Mesenchymal stem cell (in vitro differentiated cells and primary cell): Measurements from ENCODE around the gene KRTAP6-2.

Experiments used
- DNase-seq: peaks from one replicate; pipeline ENCODE4 v3.0.0-alpha.2; 2013
- H2AFZ ChIP-seq: one replicate; pipeline ENCODE4 v1.6.1; 2013; ENCODE audit warnings: low read depth, mild to moderate bottlenecking, control low read depth, inconsistent platforms, low read length, moderate library complexity
- H2AK5ac ChIP-seq: 2 replicates; pipeline ENCODE4 v1.6.1; 2013; ENCODE audit warnings: low read length, moderate library complexity, mild to moderate bottlenecking, inconsistent platforms; ENCODE audit not compliant: severe bottlenecking
- H2BK120ac ChIP-seq: one replicate; pipeline ENCODE4 v1.6.1; 2013; ENCODE audit warnings: low read depth, mild to moderate bottlenecking, inconsistent platforms, low read length, moderate library complexity
- H2BK12ac ChIP-seq, 2 experiments: one replicate each; pipeline ENCODE4 v1.6.1; 2013; ENCODE audit warnings: inconsistent platforms in 2 of 2, low read length in 2 of 2, mild to moderate bottlenecking in 2 of 2, moderate library complexity in 2 of 2, control low read depth in 1 of 2
- H2BK15ac ChIP-seq: one replicate; pipeline ENCODE4 v1.6.1; 2013; ENCODE audit warnings: mild to moderate bottlenecking, low read depth, inconsistent platforms; ENCODE audit not compliant: poor library complexity, severe bottlenecking
- H2BK5ac ChIP-seq: 2 replicates; pipeline ENCODE4 v1.6.1; 2013; ENCODE audit warnings: low read depth, mild to moderate bottlenecking, low read length, control low read depth, inconsistent platforms; ENCODE audit not compliant: poor library complexity, severe bottlenecking
- H3K14ac ChIP-seq, 2 experiments: one replicate each; pipeline ENCODE4 v1.6.1; 2013; ENCODE audit warnings: inconsistent platforms in 2 of 2, low read length in 2 of 2, control low read depth in 1 of 2, mild to moderate bottlenecking in 1 of 2, moderate library complexity in 1 of 2
- H3K18ac ChIP-seq, 2 experiments: one replicate each; pipeline ENCODE4 v1.6.1; 2013; ENCODE audit warnings: inconsistent platforms in 2 of 2, low read length in 2 of 2, control low read depth in 1 of 2, low read depth in 1 of 2, mild to moderate bottlenecking in 1 of 2
- H3K23ac ChIP-seq, 2 experiments: one replicate each; pipeline ENCODE4 v1.6.1; 2013; ENCODE audit warnings: inconsistent platforms in 2 of 2, low read length in 2 of 2, mild to moderate bottlenecking in 2 of 2, moderate library complexity in 2 of 2, control low read depth in 1 of 2
- H3K27ac ChIP-seq: 2 replicates; pipeline ENCODE4 v1.5.1; 2013; ENCODE audit warnings: mild to moderate bottlenecking, moderate library complexity, low read length, control low read depth, inconsistent platforms; ENCODE audit not compliant: poor library complexity, severe bottlenecking
- H3K27me3 ChIP-seq, 2 experiments: 2 replicates each; pipeline versions ENCODE4 v1.6.1 to v1.7.0; 2013; ENCODE audit warnings: low read length in 2 of 2, mild to moderate bottlenecking in 2 of 2, moderate library complexity in 2 of 2, control low read depth in 1 of 2, inconsistent platforms in 1 of 2; ENCODE audit not compliant: control insufficient read depth in 1 of 2, insufficient read depth in 1 of 2
- H3K36me3 ChIP-seq, 2 experiments: 2 replicates each; pipeline versions ENCODE4 v1.6.1 to v1.7.0; 2013; ENCODE audit warnings: low read length in 2 of 2, control low read depth in 1 of 2, inconsistent platforms in 1 of 2, low read depth in 1 of 2, mild to moderate bottlenecking in 1 of 2; ENCODE audit not compliant: insufficient read depth in 2 of 2, control insufficient read depth in 1 of 2
- H3K4ac ChIP-seq, 2 experiments: one replicate each; pipeline ENCODE4 v1.6.1; 2013; ENCODE audit warnings: inconsistent platforms in 2 of 2, low read length in 2 of 2, mild to moderate bottlenecking in 2 of 2, moderate library complexity in 2 of 2, control low read depth in 1 of 2, low read depth in 1 of 2
- H3K4me1 ChIP-seq: 2 replicates; pipeline ENCODE4 v1.6.1; 2013; ENCODE audit warnings: low read depth, low read length, control low read depth; ENCODE audit not compliant: control insufficient read depth, insufficient read depth
- H3K4me2 ChIP-seq: 2 replicates; pipeline ENCODE4 v1.6.1; 2013; ENCODE audit warnings: low read length, mild to moderate bottlenecking, inconsistent platforms; ENCODE audit not compliant: poor library complexity, severe bottlenecking
- H3K4me3 ChIP-seq, 2 experiments: 2 replicates each; pipeline versions ENCODE4 v1.5.1 to v1.7.0; 2013; ENCODE audit warnings: low read length in 2 of 2, mild to moderate bottlenecking in 2 of 2, control low read depth in 1 of 2, low read depth in 1 of 2; ENCODE audit not compliant: insufficient read depth in 1 of 2
- H3K79me1 ChIP-seq: replicated peaks from 2 replicates; pipeline ENCODE4 v1.6.1; 2013; ENCODE audit warnings: mild to moderate bottlenecking, control low read depth, low read length, inconsistent platforms; ENCODE audit not compliant: poor library complexity, severe bottlenecking
- H3K9ac ChIP-seq: 2 replicates; pipeline ENCODE4 v1.7.0; 2013; ENCODE audit warnings: mild to moderate bottlenecking, low read length, moderate library complexity
- H3K9me3 ChIP-seq: 2 replicates; pipeline ENCODE4 v1.7.0; 2013; ENCODE audit warnings: mild to moderate bottlenecking, low read length; ENCODE audit not compliant: control insufficient read depth
- H4K8ac ChIP-seq: one replicate; pipeline ENCODE4 v1.6.1; 2013; ENCODE audit warnings: inconsistent platforms, mild to moderate bottlenecking, low read length, moderate library complexity
- H4K91ac ChIP-seq: one replicate; pipeline ENCODE4 v1.6.1; 2013; ENCODE audit warnings: mild to moderate bottlenecking, low read length, inconsistent platforms
- WGBS: methylation state at CpG from one replicate; pipeline ENCODE4 v1.1.7; 2013; ENCODE audit warnings: mixed read lengths; 5-methylcytosine and 5-hydroxymethylcytosine counted together

Gene KRTAP6-2

GRCh38 chr21:30600787-30601186 lies 2.1 kb upstream of the KRTAP6-2 start, which contains the start of gene KRTAP22-1:
TSS of gene KRTAP22-1 (plus strand) at chr21:30601087.
- no CpG with 5 or more reads among the region's 1 CpG for WGBS
- no peaks in the 10 kb centered on the region for H3K36me3 ChIP-seq
- H3K18ac ChIP-seq: no peak within 1 kb of the TSS
- H3K9me3 ChIP-seq: peaks cover 5% of the 10 kb centered on the region
- no peak within 1 kb of the TSS for H3K9ac ChIP-seq
- H3K14ac ChIP-seq: no peak within 1 kb of the TSS
- H3K27me3 ChIP-seq: no peaks in the 10 kb centered on the region
- no peak within 1 kb of the TSS for H2AFZ ChIP-seq
- no peak within 1 kb of the TSS for H2BK15ac ChIP-seq
- H2AK5ac ChIP-seq: no peak within 1 kb of the TSS
- no peak within 1 kb of the TSS for H3K27ac ChIP-seq
- H3K23ac ChIP-seq: no peak within 1 kb of the TSS
- H3K4me2 ChIP-seq: no peak within 1 kb of the TSS
- no peak within 1 kb of the TSS for H2BK5ac ChIP-seq
- no peak for DNase-seq
- no peak within 1 kb of the TSS for H3K4me3 ChIP-seq
- H4K8ac ChIP-seq: no peak within 1 kb of the TSS
- no peak within 1 kb of the TSS for H4K91ac ChIP-seq
- H3K4me1 ChIP-seq: no peaks in the 10 kb centered on the region
- no peak within 1 kb of the TSS for H2BK12ac ChIP-seq
- H3K4ac ChIP-seq: no peak within 1 kb of the TSS
- H2BK120ac ChIP-seq: no peak within 1 kb of the TSS
- H3K79me1 ChIP-seq: no peaks in the 10 kb centered on the region

- Histone ChIP-seq H2AK5ac (no peak within 1 kb of the TSS), H4K8ac (no peak within 1 kb of the TSS), H3K14ac (no peak within 1 kb of the TSS), H3K18ac (no peak within 1 kb of the TSS), H4K91ac (no peak within 1 kb of the TSS), H3K27ac (no peak within 1 kb of the TSS), H2AFZ (no peak within 1 kb of the TSS), H3K23ac (no peak within 1 kb of the TSS), H3K9ac (no peak within 1 kb of the TSS), H2BK12ac (no peak within 1 kb of the TSS), H2BK120ac (no peak within 1 kb of the TSS), H2BK15ac (no peak within 1 kb of the TSS), H3K27me3 (no peaks in the 10 kb centered on the region), H3K79me1 (no peaks in the 10 kb centered on the region), H3K4me1 (no peaks in the 10 kb centered on the region), H3K9me3 (no peaks in the 10 kb centered on the region), H3K4me2 (no peak within 1 kb of the TSS), H3K4me3 (no peak within 1 kb of the TSS), H2BK5ac (no peak within 1 kb of the TSS), H3K4ac (no peak within 1 kb of the TSS), H3K36me3 (no peaks in the 10 kb centered on the region)
- no peak for DNase-seq
- 85% methylated on average over 4 of the region's 4 CpGs for WGBS
Measured at GRCh38 chr21:30592140-30592539, 6.6 kb downstream of the KRTAP6-2 start, which contains the start of gene KRTAP6-3. TSS of gene KRTAP6-3 (plus strand) at chr21:30592440. CDS start at chr21:30592446, 6 bp downstream.

GRCh38 chr21:30590297-30590696 lies 8.4 kb downstream of the KRTAP6-2 start, which contains the start of gene KRTAP22-2:
TSS of gene KRTAP22-2 (minus strand) at chr21:30590397.
- H3K14ac ChIP-seq: no peak within 1 kb of the TSS
- H2BK120ac ChIP-seq: no peak within 1 kb of the TSS
- H3K9ac ChIP-seq: no peak within 1 kb of the TSS
- H3K4me1 ChIP-seq: no peaks in the 10 kb centered on the region
- H2AFZ ChIP-seq: no peak within 1 kb of the TSS
- no peaks in the 10 kb centered on the region for H3K9me3 ChIP-seq
- no peak within 1 kb of the TSS for H3K23ac ChIP-seq
- no peak within 1 kb of the TSS for H2BK12ac ChIP-seq
- no peak within 1 kb of the TSS for H2AK5ac ChIP-seq
- no peaks in the 10 kb centered on the region for H3K79me1 ChIP-seq
- no peak within 1 kb of the TSS for H2BK15ac ChIP-seq
- no peak within 1 kb of the TSS for H4K91ac ChIP-seq
- no peak within 1 kb of the TSS for H3K4me3 ChIP-seq
- no peak within 1 kb of the TSS for H4K8ac ChIP-seq
- no peak within 1 kb of the TSS for H3K4ac ChIP-seq
- H2BK5ac ChIP-seq: no peak within 1 kb of the TSS
- no peaks in the 10 kb centered on the region for H3K36me3 ChIP-seq
- no peak within 1 kb of the TSS for H3K27ac ChIP-seq
- no peak within 1 kb of the TSS for H3K4me2 ChIP-seq
- H3K27me3 ChIP-seq: no peaks in the 10 kb centered on the region
- no peak within 1 kb of the TSS for H3K18ac ChIP-seq
- DNase-seq: no peak

- Histone ChIP-seq H3K27me3 (no peaks in the 10 kb centered on the region), H2BK12ac (no peak overlapping the region), H3K4me3 (no peak overlapping the region), H2BK15ac (no peak overlapping the region), H3K18ac (no peak overlapping the region), H3K4me1 (no peaks in the 10 kb centered on the region), H2BK120ac (no peak overlapping the region), H2BK5ac (no peak overlapping the region), H3K23ac (no peak overlapping the region), H3K36me3 (no peaks in the 10 kb centered on the region), H3K9me3 (peaks cover 9% of the 10 kb centered on the region), H2AK5ac (no peak overlapping the region), H3K9ac (no peak overlapping the region), H3K4ac (no peak overlapping the region), H3K27ac (no peak overlapping the region), H3K4me2 (no peak overlapping the region), H2AFZ (no peak overlapping the region), H3K79me1 (no peaks in the 10 kb centered on the region), H3K14ac (no peak overlapping the region), H4K8ac (no peak overlapping the region), H4K91ac (no peak overlapping the region)
- DNase-seq: no peak
- no CpG with 5 or more reads among the region's 1 CpG for WGBS
Measured at GRCh38 chr21:30582870-30583269, 15.8 kb downstream of the KRTAP6-2 start.
